ENCODE results near the gene CYTH1.
A peak's percentile ranks its signal among the peaks of the same experiment; 100 is the strongest.
"Not testable (repeated sequence)": the region's sequence is repeated elsewhere in the genome, so short reads cannot be mapped to it uniquely, and the experiment has no call there.

Gene CYTH1

DNA sequence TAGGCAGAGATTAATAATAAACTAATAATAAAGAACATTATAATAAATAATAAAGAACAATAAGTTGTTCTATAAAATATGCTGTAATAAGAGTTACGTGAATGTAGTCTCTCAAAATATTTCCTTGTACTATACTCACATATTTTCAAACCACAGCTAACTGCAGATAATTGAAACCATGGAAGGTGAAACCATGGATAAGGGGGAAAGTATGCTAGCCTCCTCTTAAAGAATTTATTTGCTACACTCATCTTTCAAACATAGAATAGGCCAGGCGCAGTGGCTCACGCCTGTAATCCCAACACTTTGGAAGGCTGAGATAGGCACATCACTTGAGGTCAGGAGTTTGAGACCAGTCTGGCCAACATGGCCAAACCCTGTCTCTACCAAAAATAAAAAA is 18.5 kb downstream of the CYTH1 start:
- TF ChIP-seq, protein P1, sequence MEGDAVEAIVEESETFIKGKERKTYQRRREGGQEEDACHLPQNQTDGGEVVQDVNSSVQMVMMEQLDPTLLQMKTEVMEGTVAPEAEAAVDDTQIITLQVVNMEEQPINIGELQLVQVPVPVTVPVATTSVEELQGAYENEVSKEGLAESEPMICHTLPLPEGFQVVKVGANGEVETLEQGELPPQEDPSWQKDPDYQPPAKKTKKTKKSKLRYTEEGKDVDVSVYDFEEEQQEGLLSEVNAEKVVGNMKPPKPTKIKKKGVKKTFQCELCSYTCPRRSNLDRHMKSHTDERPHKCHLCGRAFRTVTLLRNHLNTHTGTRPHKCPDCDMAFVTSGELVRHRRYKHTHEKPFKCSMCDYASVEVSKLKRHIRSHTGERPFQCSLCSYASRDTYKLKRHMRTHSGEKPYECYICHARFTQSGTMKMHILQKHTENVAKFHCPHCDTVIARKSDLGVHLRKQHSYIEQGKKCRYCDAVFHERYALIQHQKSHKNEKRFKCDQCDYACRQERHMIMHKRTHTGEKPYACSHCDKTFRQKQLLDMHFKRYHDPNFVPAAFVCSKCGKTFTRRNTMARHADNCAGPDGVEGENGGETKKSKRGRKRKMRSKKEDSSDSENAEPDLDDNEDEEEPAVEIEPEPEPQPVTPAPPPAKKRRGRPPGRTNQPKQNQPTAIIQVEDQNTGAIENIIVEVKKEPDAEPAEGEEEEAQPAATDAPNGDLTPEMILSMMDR (conservative IDR thresholded peaks at IDR 0.05; ENCODE audit: low read length), result no peak
- no peak overlapping the region for H3K4me3 ChIP-seq (ENCODE audit: low read length)

DNA sequence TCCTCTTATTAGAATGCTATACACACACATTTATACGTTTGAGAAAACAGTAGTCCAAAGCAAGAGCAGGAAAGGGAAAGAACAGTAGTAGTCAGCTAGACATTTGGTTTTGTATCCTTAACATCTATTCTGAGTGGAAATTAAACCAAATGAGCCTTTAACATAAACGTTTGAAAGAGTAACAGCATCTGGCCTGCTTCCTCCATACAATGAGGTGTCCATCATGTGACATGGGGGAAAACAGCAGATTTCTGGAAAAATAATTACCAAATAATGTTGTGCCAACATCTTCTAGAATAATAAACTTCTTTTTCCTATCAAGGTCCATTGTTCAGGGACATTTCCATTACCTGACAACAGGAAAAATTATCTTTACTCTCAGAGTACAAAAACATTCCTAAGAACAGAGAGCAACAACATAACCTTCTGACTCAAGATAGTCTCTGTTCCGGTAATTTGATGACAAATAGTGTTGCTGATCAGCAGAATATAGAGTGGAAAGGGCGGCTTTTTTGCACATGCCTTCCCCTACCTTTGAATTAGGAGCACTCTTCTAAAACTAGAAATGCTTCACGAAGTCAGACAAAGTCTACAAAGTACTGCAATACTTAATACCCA is 20.2 kb downstream of the CYTH1 start:
- no peak for DNase-seq (ENCODE audit: low read depth)
- H3K4me3 ChIP-seq (ENCODE audit: low read length), result no peak overlapping the region
- TF ChIP-seq, protein P1 (conservative IDR thresholded peaks at IDR 0.05; ENCODE audit: low read length), result no peak

More for the DNA sequence above, 18.5 kb downstream of the CYTH1 start:
- peak; percentile 70 for DNase-seq (ENCODE audit: low read depth)

DNA sequence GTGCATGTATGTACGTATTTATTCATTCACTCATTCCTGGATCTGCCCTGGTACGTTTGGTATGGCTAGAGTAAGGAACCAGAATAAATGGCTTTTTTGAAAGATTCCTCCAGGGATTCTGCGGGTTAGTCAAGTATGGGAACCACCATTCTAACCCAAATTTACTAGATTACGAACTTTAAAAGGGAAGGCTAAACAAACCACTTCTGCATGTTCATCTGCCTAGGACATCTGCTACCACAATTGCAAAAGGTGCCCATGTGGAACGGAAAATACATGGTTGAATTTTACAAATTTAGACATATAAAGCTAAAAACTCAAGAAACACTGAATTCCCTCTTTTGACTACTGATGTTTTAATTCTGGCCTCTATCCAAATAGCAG is 22.1 kb downstream of the CYTH1 start:
- TF ChIP-seq, protein P1 (conservative IDR thresholded peaks at IDR 0.05; ENCODE audit: low read length), result no peak
- no peak for DNase-seq (ENCODE audit: low read depth)
- H3K4me3 ChIP-seq (ENCODE audit: low read length), result no peak overlapping the region

DNA sequence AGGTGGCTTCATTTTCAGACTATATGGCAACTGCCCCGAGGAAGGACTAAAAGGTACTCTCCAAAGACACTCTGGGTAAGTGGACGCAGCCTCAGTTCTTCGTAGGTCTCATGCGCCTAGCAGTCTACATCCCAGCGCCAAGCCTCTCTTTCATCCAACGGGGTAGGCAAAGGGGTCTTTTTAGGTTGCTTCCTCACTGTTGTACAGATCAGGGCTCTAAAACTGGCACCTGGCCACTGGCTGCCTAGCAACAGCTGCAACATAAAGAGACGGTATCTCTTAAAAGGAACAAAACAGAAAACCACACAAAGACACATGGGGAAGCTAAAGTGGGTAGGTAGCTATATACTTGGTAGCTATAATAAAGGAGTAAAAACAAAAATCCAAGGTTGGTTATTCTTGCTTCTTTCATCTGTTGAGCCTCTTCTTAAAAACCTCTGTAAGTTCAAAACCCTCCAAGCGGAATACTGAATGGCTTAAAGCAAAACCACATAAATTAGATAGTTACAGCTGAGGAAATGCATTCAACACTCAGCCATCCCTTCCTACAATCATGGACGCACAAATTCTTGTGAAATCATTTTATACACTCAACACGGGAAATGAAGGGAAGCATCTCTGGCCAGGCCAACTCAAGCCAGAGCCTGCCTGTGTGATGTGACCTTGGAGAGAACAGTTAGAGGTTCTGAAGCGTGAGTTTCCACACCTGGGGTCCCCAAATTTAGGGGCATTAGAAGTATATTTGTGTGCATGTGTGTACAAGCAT is 22.7 kb downstream of the CYTH1 start:
- no peak overlapping the region for H3K4me3 ChIP-seq (ENCODE audit: low read length)
- no peak for DNase-seq (ENCODE audit: low read depth)
- TF ChIP-seq, protein P1 (conservative IDR thresholded peaks at IDR 0.05; ENCODE audit: low read length), result no peak

DNA sequence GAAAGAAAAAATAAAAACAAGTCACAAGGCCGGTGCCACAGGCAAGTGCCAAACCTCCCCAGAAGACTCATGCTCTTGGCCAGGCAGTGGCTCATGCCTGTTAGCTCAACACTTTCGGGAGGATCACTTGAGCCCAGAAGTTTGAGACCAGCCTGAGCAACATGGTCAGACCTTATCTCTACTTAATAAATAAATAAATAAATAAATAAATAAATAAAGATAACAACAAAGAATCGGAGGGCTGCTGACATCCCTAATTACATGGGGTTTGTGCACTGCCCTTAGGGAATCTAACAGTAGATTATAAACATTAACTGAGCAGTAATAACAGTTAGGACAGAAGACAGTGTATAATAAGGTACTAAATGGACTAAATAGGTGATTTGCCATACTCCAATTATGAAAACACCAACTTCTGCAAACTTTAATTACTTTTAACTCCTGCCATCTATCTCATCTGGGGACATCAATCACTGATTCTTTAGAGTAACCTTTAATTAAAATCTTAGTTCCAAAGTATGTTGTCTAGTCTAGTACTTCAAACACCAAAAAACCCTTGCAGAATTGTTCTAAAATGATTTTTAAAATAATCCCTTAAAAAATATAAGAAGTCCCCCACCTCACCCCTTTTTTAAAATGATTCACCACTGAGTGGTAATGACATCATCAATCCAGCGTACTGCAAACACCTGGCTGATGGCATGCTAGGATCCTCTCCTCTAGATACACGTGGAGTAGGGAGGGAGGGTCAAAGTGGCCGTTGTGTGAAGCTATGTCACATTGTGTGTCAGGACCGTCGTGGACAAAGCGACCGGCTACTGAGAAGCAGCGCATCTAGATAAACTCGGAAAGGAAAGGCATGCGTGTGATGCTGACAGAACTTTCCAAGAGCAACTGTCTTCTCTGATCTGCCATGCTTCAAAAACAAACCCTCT is 28.5 kb downstream of the CYTH1 start:
- TF ChIP-seq, protein P1 (conservative IDR thresholded peaks at IDR 0.05; ENCODE audit: low read length), result no peak
- DNase-seq (ENCODE audit: low read depth), result no peak
- H3K4me3 ChIP-seq (ENCODE audit: low read length), result no peak overlapping the region

DNA sequence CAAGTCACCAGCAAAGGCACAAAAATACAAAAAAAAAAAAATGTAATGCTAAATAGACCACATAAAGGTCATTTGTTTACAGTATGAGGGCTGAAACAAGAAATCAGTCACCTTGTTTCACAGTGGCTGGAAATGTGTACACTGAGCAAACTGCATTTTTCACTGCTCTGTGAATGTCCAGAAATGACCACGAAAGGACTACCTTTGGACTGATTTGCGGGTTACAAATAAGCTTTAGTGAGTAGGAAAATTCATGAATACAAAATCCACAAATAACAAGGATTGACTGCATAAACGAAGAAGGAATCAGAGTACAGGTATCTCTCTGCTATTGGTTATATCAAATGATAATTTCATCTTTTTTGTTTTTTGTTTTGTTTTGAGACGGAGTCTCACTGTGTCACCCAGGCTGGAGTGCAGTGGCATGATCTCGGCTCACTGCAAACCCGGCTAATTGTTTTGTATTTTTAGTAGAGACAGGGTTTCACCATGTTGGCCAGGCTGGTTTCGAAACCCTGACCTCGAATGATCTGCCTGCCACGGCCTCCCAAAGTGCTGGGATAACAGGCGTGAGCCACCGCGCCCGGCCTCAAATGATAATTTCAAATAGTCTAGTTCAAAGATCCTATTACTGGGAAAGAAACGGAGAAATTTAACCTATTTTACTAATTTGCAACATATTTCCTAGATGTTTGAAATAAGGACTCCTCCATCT is 30.5 kb downstream of the CYTH1 start:
- TF ChIP-seq, protein P1 (conservative IDR thresholded peaks at IDR 0.05; ENCODE audit: low read length), result no peak
- DNase-seq (ENCODE audit: low read depth), result no peak
- no peak overlapping the region for H3K4me3 ChIP-seq (ENCODE audit: low read length)

DNA sequence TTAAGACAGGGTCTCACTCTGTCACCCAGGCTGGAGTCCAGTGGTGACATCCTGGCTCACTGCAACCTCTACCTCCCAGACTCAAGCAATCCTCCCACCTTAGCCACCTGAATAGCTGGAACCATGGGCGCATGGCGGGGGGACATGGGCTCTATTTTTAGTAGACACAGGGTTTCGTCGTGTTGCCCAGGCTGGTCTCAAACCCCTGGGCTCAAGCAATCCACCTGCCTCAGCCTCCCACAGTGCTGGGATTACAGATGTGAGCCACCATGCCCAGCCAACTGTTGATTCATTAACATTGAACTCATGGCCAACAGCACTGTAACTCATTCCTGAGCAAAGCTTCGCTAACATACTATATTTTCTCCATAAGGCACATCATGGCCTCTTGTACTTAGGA is 31.1 kb downstream of the CYTH1 start:
- H3K4me3 ChIP-seq (ENCODE audit: low read length); DNase-seq (ENCODE audit: low read depth): not testable (repeated sequence)
